ENCODE data around the gene TF. TPM values are rescaled to one million over a fixed set of nuclear protein-coding genes. Genes with fewer than 3 reads are reported as not detected.

The TF gene
- total and polyA plus RNA-seq, 12 donors: 0.24 to 11.6 (median 3.5) TPM

DNA sequence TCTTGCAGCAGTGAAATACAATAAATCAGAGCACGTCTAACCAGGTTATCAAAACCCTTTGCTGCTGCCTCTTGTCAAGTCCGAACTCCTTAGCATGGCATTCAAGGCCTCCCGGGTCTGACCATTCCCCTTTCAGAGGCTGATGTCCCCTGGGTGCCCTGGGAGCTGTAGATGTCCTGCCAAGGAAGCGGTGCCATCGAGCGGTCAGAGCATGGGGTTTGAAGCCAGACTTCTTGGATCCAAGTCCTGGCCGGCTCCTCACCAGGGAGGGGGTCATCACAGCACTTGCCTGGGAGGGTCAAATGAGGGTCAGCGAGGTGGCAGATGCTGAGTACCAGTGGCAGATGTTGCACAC is 496 bp downstream of the TF start:
- Histone ChIP-seq H3K27ac (no peak overlapping the region), H3K4me1 (peaks cover 0 to 20% (median 7%) of the 10 kb centered on the region in 9 donors), H3K9me3 (no peaks in the 10 kb centered on the region), H3K36me3 (no peaks in the 10 kb centered on the region), H3K27me3 (peaks cover 0 to 43% (median 22%) of the 10 kb centered on the region in 7 donors), H3K4me3 (peak overlapping the region in 2 of 10 donors; percentile 34 to 46)
- 86 to 88% methylated on average over 8 of the region's 8 CpGs for WGBS, 2 donors
- TF ChIP-seq, protein P1, sequence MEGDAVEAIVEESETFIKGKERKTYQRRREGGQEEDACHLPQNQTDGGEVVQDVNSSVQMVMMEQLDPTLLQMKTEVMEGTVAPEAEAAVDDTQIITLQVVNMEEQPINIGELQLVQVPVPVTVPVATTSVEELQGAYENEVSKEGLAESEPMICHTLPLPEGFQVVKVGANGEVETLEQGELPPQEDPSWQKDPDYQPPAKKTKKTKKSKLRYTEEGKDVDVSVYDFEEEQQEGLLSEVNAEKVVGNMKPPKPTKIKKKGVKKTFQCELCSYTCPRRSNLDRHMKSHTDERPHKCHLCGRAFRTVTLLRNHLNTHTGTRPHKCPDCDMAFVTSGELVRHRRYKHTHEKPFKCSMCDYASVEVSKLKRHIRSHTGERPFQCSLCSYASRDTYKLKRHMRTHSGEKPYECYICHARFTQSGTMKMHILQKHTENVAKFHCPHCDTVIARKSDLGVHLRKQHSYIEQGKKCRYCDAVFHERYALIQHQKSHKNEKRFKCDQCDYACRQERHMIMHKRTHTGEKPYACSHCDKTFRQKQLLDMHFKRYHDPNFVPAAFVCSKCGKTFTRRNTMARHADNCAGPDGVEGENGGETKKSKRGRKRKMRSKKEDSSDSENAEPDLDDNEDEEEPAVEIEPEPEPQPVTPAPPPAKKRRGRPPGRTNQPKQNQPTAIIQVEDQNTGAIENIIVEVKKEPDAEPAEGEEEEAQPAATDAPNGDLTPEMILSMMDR (IDR thresholded peaks at IDR 0.05): no peak
- intact Hi-C loops (cut with DNase I): no loop called here
- DNase-seq: no peak
- ATAC-seq: no peak

DNA sequence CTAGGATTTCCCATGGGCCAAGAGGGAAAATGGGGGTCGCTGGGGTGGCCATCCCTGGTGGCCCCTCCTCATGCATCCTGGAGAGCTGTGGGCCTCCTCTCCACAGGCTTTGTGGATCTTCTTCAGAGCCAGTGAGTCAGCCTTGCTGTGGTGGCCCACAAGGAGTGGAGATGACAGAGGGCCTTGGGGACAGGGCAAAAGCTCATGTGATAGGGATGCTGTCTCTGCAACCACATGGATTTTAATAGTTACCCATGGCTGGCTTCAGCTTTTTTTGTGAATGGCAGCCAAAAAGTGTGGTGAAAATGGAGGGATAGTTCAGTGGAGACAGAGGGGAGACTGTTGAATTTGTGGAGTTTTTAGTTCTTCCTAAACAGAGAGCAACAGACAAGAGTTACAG is 1.2 kb downstream of the TF start:
- H3K36me3 ChIP-seq: no peaks in the 10 kb centered on the region
- no peak overlapping the region for H3K4me3 ChIP-seq
- no peak for DNase-seq
- ATAC-seq: no peak
- H3K27ac ChIP-seq: no peak overlapping the region
- WGBS, 2 donors: 75 to 85% methylated on average over 1 of the region's 1 CpG
- intact Hi-C loops (cut with DNase I): no loop called here
- H3K27me3 ChIP-seq: peaks cover 0 to 43% (median 22%) of the 10 kb centered on the region in 7 donors
- TF ChIP-seq, protein P1 (IDR thresholded peaks at IDR 0.05): no peak
- no peaks in the 10 kb centered on the region for H3K9me3 ChIP-seq
- H3K4me1 ChIP-seq: peaks cover 0 to 20% (median 7%) of the 10 kb centered on the region in 9 donors

GRCh38 chr3:133747907-133748639 is 1.9 kb downstream of the TF start:
- intact Hi-C loops (cut with DNase I): no loop called here
- Histone ChIP-seq H3K9me3 (no peaks in the 10 kb centered on the region), H3K36me3 (no peaks in the 10 kb centered on the region), H3K4me3 (no peak overlapping the region), H3K27me3 (peaks cover 0 to 43% (median 22%) of the 10 kb centered on the region in 7 donors), H3K27ac (no peak overlapping the region), H3K4me1 (peaks cover 0 to 20% (median 7%) of the 10 kb centered on the region in 9 donors)
- 92 to 95% methylated on average over 12 of the region's 12 CpGs for whole genome bisulfite sequencing, 2 donors
- TF ChIP-seq, protein P1 (IDR thresholded peaks at IDR 0.05): no peak
- ATAC-seq: no peak
- no peak for DNase-seq

- DNase-seq (no peak), ATAC-seq (no peak)
- Histone ChIP-seq H3K27me3 (peaks cover 0 to 43% (median 22%) of the 10 kb centered on the region in 7 donors), H3K36me3 (no peaks in the 10 kb centered on the region), H3K4me3 (no peak overlapping the region), H3K9me3 (no peaks in the 10 kb centered on the region), H3K27ac (no peak overlapping the region), H3K4me1 (peaks cover 0 to 20% (median 7%) of the 10 kb centered on the region in 9 donors)
- WGBS, 2 donors: 73 to 82% methylated on average over 6 of the region's 6 CpGs
- intact Hi-C loops (cut with DNase I): no loop called here
- TF ChIP-seq, protein P1 (IDR thresholded peaks at IDR 0.05): no peak
Observed at GRCh38 chr3:133749427-133750258, 3.5 kb downstream of the TF start.

All from heart right ventricle (tissue), 16 donors.